Measurements from ENCODE around the gene LAMA5. TPM values are rescaled to one million over a fixed set of nuclear protein-coding genes. Genes with fewer than 3 reads are reported as not detected.

The LAMA5 gene
- total and polyA plus RNA-seq, 2 of the 8 experiments (the other 6 are each of a cell fraction or from before 2014, with no cell fraction given): 34.4 to 225 TPM

GRCh38 chr20:62370115-62370806 is 3.1 kb upstream of the LAMA5 start:
- H3K23me2 ChIP-seq (ENCODE audit: low read depth, low read length): peaks cover 12% of the 10 kb centered on the region
- peak overlapping the region; percentile 55; the same call in 1 of the 2 replicates for H2BK12ac ChIP-seq (ENCODE audit: low read depth, low read length)
- ChIA-PET POLR2A (ENCODE audit: partially characterized antibody) (interaction anchor here (1.3 to 12.6 kb wide), 7 partner anchors 8 to 66 kb away, joined by 3 to 213 read pairs (median 29); partner anchors contain the start of genes ADRM1 and RPS21), CTCF (ENCODE audit: partially characterized antibody) (interaction anchor here (0.9 to 10.9 kb wide), 12 partner anchors 11 to 111 kb away, joined by 3 to 212 read pairs (median 4); partner anchors contain the start of gene RPS21)
- peak overlapping the region in 1 of 2 experiments; percentile 85; a peak in 2 of 4 replicates for H3K4me2 ChIP-seq (ENCODE audit: insufficient read depth in 1 of 2, low read depth in 2 of 2, low read length in 2 of 2)
- 84% methylated on average over 19 of the region's 19 CpGs; no CpG with 5 or more reads in 1 of the 2 experiments for WGBS, 2 experiments (ENCODE audit: extremely low coverage in 1 of 2, insufficient coverage in 1 of 2, insufficient read length in 1 of 2, insufficient replicate concordance in 2 of 2, low coverage in 1 of 2, low lambda C conversion rate in 2 of 2, missing lambda C conversion rate in 1 of 2)
- no peaks in the 10 kb centered on the region for H3K27me3 ChIP-seq (replicated peaks in 1 of 4; ENCODE audit: control insufficient read depth in 3 of 4, extremely low read depth in 1 of 4, insufficient read depth in 3 of 4, low read length in 3 of 4)
- no peak overlapping the region for H3K56ac ChIP-seq (replicated peaks; ENCODE audit: insufficient read length, low read depth, low read length)
- H2BK120ac ChIP-seq (replicated peaks; ENCODE audit: low read depth, low read length): no peak overlapping the region
- peak overlapping the region; percentile 61; the same call in 1 of the 2 replicates for H2AK5ac ChIP-seq (ENCODE audit: low read depth, low read length)
- peak overlapping the region; percentile 78 for H3K18ac ChIP-seq (ENCODE audit: extremely low read depth, low read length)
- H3K14ac ChIP-seq (ENCODE audit: insufficient read length): no peak overlapping the region
- peak overlapping the region; percentile 65 for H4K91ac ChIP-seq (replicated peaks; ENCODE audit: insufficient read length, low read length)
- TF ChIP-seq CBX5 (IDR thresholded peaks at IDR 0.05; ENCODE audit: low read depth, low read length) (no peak), KDM1A (IDR thresholded peaks at IDR 0.05; ENCODE audit: borderline replicate concordance, low read length) (no peak), HDAC2 (IDR thresholded peaks at IDR 0.05; ENCODE audit: borderline replicate concordance in 1 of 2, low read depth in 2 of 2, low read length in 2 of 2) (no peak), SIX5 (IDR thresholded peaks at IDR 0.05; ENCODE audit: low read depth, low read length) (no peak)
- TF ChIP-seq, protein P1, sequence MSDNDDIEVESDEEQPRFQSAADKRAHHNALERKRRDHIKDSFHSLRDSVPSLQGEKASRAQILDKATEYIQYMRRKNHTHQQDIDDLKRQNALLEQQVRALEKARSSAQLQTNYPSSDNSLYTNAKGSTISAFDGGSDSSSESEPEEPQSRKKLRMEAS (IDR thresholded peaks at IDR 0.05): no peak
- H4K8ac ChIP-seq (ENCODE audit: extremely low read depth, insufficient read depth, low read length): peak overlapping the region; percentile 62; the same call in 1 of the 2 replicates
- no peak overlapping the region for H3K9ac ChIP-seq (replicated peaks in 1 of 4; ENCODE audit: extremely low read depth in 1 of 4, low read depth in 3 of 4, low read length in 3 of 4)
- no peak for FAIRE-seq
- H4K5ac ChIP-seq (ENCODE audit: insufficient read length, low read depth, low read length): no peak overlapping the region
- H2BK5ac ChIP-seq (ENCODE audit: low read depth, low read length): peak overlapping the region; percentile 60; the same call in 1 of the 2 replicates
- H2AFZ ChIP-seq (ENCODE audit: low read length): no peak overlapping the region
- H3K4ac ChIP-seq (replicated peaks; ENCODE audit: insufficient read length, low read depth, low read length): peak overlapping the region; percentile 66
- no peaks in the 10 kb centered on the region; the same call in 1 of the 2 replicates for H3K79me1 ChIP-seq (ENCODE audit: low read depth, low read length)
- H3K4me3 ChIP-seq (ENCODE audit: extremely low read depth in 1 of 4, insufficient read depth in 2 of 4, low read depth in 3 of 4, low read length in 4 of 4): no peak overlapping the region
- H3K23ac ChIP-seq (ENCODE audit: insufficient read length): no peak overlapping the region
- H3K79me2 ChIP-seq (ENCODE audit: control insufficient read depth in 1 of 2, insufficient read depth in 2 of 2, low read length in 2 of 2): peaks cover 3 to 14% of the 10 kb centered on the region in 2 experiments; a peak in 3 of 4 replicates
- H2BK15ac ChIP-seq (ENCODE audit: low read length): peak overlapping the region; percentile 72; the same call in 1 of the 2 replicates
- peak overlapping the region; percentile 72; the same call in 1 of the 2 replicates for H2BK20ac ChIP-seq (ENCODE audit: low read length)
- H3K27ac ChIP-seq (ENCODE audit: low read depth, low read length): no peak overlapping the region
- peaks cover 8 to 49% (median 40%) of the 10 kb centered on the region in 4 experiments for H3K4me1 ChIP-seq (replicated peaks in 1 of 4; ENCODE audit: control insufficient read depth in 3 of 4, insufficient read depth in 4 of 4, low read length in 3 of 4)
- DNase-seq (ENCODE audit: low read depth in 1 of 2, low spot score in 2 of 2): no peak
- H4K20me1 ChIP-seq (replicated peaks in 1 of 2; ENCODE audit: control insufficient read depth in 1 of 2, insufficient read depth in 2 of 2, low read length in 2 of 2): peaks cover under 1 to 1% of the 10 kb centered on the region in 2 experiments
- no peaks in the 10 kb centered on the region; a peak in 1 of 8 replicates for H3K36me3 ChIP-seq (ENCODE audit: control insufficient read depth in 2 of 4, insufficient read depth in 4 of 4, low read length in 3 of 4)
- H3K9me3 ChIP-seq (ENCODE audit: insufficient read depth in 2 of 2, low read depth in 1 of 2, low read length in 1 of 2): no peaks in the 10 kb centered on the region

All from H1 (cell line).